ENCODE measurements around the gene HSFX3.

The HSFX3 gene

GRCh38 chrX:149572743-149573142 lies 23.0 kb upstream of the HSFX3 start:
- Histone ChIP-seq H4K20me1 (ENCODE audit: insufficient read depth, low read length, poor library complexity, severe bottlenecking) (no peaks in the 10 kb centered on the region), H3K36me3 (ENCODE audit: insufficient read depth, low read length) (no peaks in the 10 kb centered on the region), H3K79me2 (ENCODE audit: insufficient read depth, low read length) (no peaks in the 10 kb centered on the region), H3K27me3 (ENCODE audit: insufficient read depth, low read length, poor library complexity, severe bottlenecking) (no peaks in the 10 kb centered on the region), H3K9me3 (ENCODE audit: insufficient read depth, low read depth, low read length) (no peaks in the 10 kb centered on the region), H3K9ac (ENCODE audit: low read depth, low read length, poor library complexity, severe bottlenecking) (no peak overlapping the region), H3K9me2 (replicated peaks; ENCODE audit: low read depth, low read length) (no peaks in the 10 kb centered on the region), H3K4me2 (ENCODE audit: low read depth, low read length, poor library complexity, severe bottlenecking) (no peak overlapping the region), H3K4me3 (ENCODE audit: low read length, poor library complexity, severe bottlenecking) (no peak overlapping the region), H3F3A (ENCODE audit: low read depth) (no peaks in the 10 kb centered on the region), H2AFZ (ENCODE audit: low read length) (no peak overlapping the region), H3K4me1 (ENCODE audit: insufficient read depth, low read length, poor library complexity, severe bottlenecking) (no peaks in the 10 kb centered on the region)
- TF ChIP-seq CTCF (conservative IDR thresholded peaks at IDR 0.05; ENCODE audit: low read length): no peak
- no peak for TF ChIP-seq EZH2phosphoT487 (IDR thresholded peaks at IDR 0.05; ENCODE audit: borderline replicate concordance)

- Histone ChIP-seq H3K4me1 (ENCODE audit: insufficient read depth, low read length, poor library complexity, severe bottlenecking) (no peaks in the 10 kb centered on the region), H3K4me2 (ENCODE audit: low read depth, low read length, poor library complexity, severe bottlenecking) (no peak overlapping the region), H2AFZ (ENCODE audit: low read length) (no peak overlapping the region), H3K9me2 (replicated peaks; ENCODE audit: low read depth, low read length) (no peaks in the 10 kb centered on the region), H4K20me1 (ENCODE audit: insufficient read depth, low read length, poor library complexity, severe bottlenecking) (no peaks in the 10 kb centered on the region), H3K9ac (ENCODE audit: low read depth, low read length, poor library complexity, severe bottlenecking) (no peak overlapping the region), H3K79me2 (ENCODE audit: insufficient read depth, low read length) (no peaks in the 10 kb centered on the region), H3K36me3 (ENCODE audit: insufficient read depth, low read length) (no peaks in the 10 kb centered on the region), H3K9me3 (ENCODE audit: insufficient read depth, low read depth, low read length) (no peaks in the 10 kb centered on the region), H3K4me3 (ENCODE audit: low read length, poor library complexity, severe bottlenecking) (no peak overlapping the region), H3K27me3 (ENCODE audit: insufficient read depth, low read length, poor library complexity, severe bottlenecking) (no peaks in the 10 kb centered on the region), H3F3A (ENCODE audit: low read depth) (no peaks in the 10 kb centered on the region)
- TF ChIP-seq EZH2phosphoT487 (IDR thresholded peaks at IDR 0.05; ENCODE audit: borderline replicate concordance) (no peak), CTCF (conservative IDR thresholded peaks at IDR 0.05; ENCODE audit: low read length) (no peak)
Measured at GRCh38 chrX:149571770-149572169, 22.0 kb upstream of the HSFX3 start.

GRCh38 chrX:149570668-149571067 lies 20.9 kb upstream of the HSFX3 start:
- Histone ChIP-seq H3K4me2 (ENCODE audit: low read depth, low read length, poor library complexity, severe bottlenecking) (no peak overlapping the region), H3K9me2 (replicated peaks; ENCODE audit: low read depth, low read length) (no peaks in the 10 kb centered on the region), H3F3A (ENCODE audit: low read depth) (no peaks in the 10 kb centered on the region), H3K4me3 (ENCODE audit: low read length, poor library complexity, severe bottlenecking) (no peak overlapping the region), H4K20me1 (ENCODE audit: insufficient read depth, low read length, poor library complexity, severe bottlenecking) (no peaks in the 10 kb centered on the region), H2AFZ (ENCODE audit: low read length) (no peak overlapping the region), H3K36me3 (ENCODE audit: insufficient read depth, low read length) (no peaks in the 10 kb centered on the region), H3K79me2 (ENCODE audit: insufficient read depth, low read length) (no peaks in the 10 kb centered on the region), H3K27me3 (ENCODE audit: insufficient read depth, low read length, poor library complexity, severe bottlenecking) (no peaks in the 10 kb centered on the region), H3K9me3 (ENCODE audit: insufficient read depth, low read depth, low read length) (no peaks in the 10 kb centered on the region), H3K9ac (ENCODE audit: low read depth, low read length, poor library complexity, severe bottlenecking) (no peak overlapping the region), H3K4me1 (ENCODE audit: insufficient read depth, low read length, poor library complexity, severe bottlenecking) (no peaks in the 10 kb centered on the region)
- TF ChIP-seq CTCF (conservative IDR thresholded peaks at IDR 0.05; ENCODE audit: low read length): no peak
- no peak for TF ChIP-seq EZH2phosphoT487 (IDR thresholded peaks at IDR 0.05; ENCODE audit: borderline replicate concordance)
